Prostate gland (tissue), 2 donors: Measurements from ENCODE around the gene COPS8.

Experiments
- CTCF ChIP-seq, 4 experiments: fragments of 200-600 bp in 2 of 4; fragments of 450-650 bp in 2 of 4; sonication (generic) in 2 of 4; IDR thresholded peaks; 1 replicate in 3 of 4; 2 replicates in 1 of 4; pipeline ENCODE4 v1.5.1; 2016 to 2019; ENCODE audit warnings: antibody characterized with exemption in 4 of 4, mild to moderate bottlenecking in 2 of 4, moderate library complexity in 2 of 4
- POLR2A ChIP-seq: fragments of 450-650 bp; IDR thresholded peaks from one replicate; pipeline ENCODE4 v1.6.1; 2016; ENCODE audit warnings: antibody characterized with exemption, mild to moderate bottlenecking
- POLR2AphosphoS5 ChIP-seq: sonication (generic); formaldehyde crosslinking; IDR thresholded peaks from one replicate; pipeline ENCODE4 v1.6.1; 2017; ENCODE audit warnings: antibody characterized with exemption

GRCh38 chr2:237043866-237044265 is 41.8 kb upstream of the COPS8 start:
- TF ChIP-seq CTCF (IDR thresholded peaks at IDR 0.05): no peak
- TF ChIP-seq POLR2A: no peak
- TF ChIP-seq POLR2AphosphoS5: no peak
